Islet precursor cell (in vitro differentiated cells): ENCODE data around the gene MTMR2.

Experiments
- DNase-seq: peaks from one replicate; pipeline ENCODE4 v3.0.0-alpha.2; 2018

Gene MTMR2

DNA sequence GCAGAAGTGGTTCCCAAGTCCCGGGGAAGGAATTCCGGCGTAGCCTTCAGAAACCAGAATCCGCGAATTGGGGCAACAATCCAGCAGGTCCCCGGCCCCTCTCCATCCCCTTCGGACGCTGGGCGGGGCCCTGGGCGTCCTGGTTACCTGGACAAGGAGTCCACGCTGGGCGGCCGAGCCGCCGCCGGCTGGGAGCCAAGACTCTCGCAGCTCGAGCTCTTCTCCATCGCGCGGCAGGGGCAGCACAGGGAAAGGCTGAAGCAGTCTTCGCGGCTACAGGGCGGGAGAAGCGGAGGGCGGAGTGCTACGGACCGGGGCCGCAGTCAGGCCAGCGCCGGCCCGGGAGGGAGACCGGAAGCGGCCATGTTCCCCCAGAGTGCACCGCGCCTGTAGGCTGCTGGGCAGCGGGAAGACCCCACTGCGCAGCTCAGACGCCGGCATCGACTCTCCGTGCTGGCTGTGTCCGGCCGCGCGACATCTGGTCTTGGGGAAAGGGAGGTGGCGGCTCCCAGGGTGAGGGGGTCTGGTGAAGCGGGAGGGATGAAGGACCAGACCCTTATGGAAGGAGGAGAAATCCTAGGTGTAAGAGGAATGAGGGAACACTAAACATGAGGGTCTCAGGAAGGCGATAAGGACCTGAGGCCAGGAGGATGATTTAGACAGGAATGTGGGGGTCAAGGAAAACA lies at the start of gene MTMR2:
TSS of gene MTMR2 (minus strand) at position 380 of the 686 bp plus-strand sequence. CDS start at position 227, 153 bp downstream.
- peak; percentile 93 for DNase-seq

DNA sequence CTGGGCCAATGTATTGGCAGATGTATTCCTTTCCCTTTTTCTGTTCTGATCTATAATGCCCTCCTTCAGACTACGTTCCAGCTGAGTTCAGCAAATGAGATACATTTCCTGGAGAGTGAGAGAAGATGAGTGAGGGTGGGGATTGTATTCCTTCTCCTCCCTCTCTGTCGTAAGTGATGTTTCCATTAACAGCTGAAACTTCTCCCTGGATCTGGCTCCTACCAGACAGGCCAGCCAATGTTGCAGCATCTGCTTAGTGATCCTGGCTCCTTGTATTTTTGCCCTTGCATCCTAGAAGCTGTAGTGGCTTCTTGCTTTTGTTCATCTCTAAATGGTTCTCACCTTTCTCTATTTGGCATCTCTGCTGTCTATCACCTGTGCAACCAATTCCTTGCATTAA lies 48.2 kb upstream of the MTMR2 start:
- no peak for DNase-seq

DNA sequence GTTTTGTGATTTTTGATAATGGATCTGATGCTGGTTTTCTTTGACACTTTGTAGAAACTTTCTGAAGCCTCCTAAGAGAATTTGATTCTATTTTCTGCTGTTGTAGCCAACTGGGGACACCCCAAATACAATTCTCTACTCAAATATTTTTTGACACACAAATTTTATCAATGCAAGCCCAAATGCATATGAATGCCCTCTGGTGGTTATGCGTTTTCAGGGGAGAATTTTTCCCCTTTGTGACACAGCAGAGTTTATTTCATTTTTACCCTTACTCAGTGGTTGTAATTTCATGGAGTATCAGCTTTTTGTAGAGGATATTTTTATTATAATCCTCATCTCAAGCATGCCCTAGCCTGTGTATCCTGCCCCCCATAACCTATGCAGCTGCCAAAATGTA lies 44.7 kb upstream of the MTMR2 start:
- DNase-seq = no peak

DNA sequence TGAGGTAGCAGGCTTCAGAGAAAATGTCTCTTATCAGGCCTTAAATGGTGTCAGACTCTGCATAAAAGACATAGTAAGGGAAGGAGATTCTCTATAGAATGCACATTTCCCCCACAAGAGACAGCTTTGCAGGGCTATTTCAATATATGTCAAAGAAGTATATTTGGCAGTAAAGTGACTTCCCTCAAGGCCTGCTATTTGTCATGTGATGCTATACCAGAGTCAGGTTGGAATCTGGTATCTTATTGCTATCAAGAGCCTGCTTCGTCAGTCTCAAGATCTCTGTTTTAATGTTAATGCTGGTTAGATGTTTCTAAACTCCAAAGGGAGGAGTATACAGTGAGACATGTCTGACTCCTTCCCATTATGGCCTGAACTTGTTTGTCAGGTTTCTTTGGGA lies 40.4 kb upstream of the MTMR2 start:
- DNase-seq = no peak

DNA sequence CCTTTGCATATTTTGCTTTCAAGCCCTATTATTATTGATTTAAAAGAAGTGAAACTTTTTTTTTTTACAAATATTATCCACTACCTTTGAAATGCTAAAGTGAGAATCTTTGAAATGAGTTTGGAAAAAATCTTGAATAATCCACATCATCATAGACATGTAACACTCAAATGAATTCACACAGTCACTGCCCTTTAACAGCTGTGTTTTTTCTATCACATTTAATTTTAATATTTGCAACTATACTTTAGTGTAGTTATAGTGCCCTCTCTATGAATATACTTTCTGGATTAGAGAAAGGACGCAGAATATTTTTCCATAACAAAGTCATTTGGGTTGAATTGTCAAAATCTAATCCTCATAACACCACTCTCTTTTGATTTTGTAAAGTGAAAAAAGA lies 37.9 kb upstream of the MTMR2 start:
- DNase-seq = no peak

DNA sequence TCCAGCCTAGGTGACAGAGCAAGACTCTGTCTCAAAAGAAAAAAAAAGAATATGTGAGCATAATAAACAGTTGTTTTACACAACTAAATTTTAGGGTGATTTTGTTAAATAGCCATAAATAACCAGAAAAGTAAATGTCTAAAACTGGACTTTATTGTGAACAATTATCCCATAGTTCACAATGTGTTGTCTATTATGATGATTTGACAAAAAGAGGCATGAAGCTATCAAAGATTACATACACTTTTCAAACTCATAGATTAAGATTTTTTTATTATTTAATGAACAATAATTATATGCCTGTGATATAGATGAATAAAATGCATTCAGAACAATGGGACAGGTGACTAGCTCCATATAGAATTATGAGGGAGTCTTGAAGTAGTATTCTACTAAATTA lies 27.0 kb upstream of the MTMR2 start:
- no peak for DNase-seq

DNA sequence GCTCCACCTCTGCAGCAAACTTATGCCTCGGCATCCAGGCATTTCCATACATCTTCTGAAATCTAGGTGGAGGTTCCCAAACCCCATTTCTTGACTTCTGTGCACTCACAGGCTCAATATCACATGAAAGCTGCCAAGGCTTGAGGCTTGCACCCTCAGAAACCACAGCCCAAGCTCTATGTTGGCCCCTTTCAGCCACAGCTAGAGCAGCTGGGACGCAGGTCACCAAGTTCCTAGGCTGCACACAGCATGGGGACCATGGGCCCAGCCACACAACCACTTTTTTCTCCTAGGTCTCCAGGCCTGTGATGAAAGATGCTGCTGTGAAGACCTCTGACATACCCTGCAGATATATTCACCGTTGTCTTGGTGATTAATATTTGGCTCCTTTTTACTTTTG lies 24.7 kb upstream of the MTMR2 start:
- no peak for DNase-seq

DNA sequence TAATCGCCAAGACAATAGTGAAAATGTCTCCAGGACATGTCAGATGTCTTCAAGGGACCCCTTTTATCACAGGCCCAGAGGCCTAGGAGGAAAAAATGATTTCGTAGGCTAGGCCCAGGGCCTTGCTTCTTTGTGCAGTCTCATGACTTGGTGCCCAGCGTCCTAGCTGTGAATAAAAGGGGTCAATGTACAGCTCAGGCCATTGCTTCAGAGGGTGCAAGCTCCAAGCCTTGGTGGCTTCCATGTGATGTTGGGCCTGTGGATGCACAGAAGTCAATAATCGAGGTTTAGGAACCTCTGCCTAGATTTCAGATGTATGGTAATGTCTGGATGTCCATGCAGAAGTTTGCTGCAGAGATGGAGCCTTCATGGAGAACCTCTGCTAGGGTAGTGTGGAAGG lies 20.7 kb upstream of the MTMR2 start:
- no peak for DNase-seq

DNA sequence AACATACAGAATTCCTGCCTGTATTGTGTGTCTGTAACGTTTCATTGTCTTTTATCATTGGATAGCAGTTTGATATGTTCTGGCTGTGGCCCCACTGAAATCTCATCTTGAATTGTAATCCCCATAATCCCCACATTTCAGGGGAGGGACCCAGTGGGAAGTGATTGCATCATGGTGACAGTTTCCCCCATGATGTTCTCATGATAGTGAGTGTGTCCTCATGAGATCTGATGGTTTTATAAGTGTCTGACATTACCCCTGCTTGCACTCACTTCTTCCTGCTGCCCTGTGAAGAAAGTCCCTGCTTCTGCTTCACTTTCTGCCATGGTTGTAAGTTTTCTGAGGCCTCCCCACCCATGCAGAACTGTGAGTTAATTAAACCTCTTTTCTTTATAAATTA lies 19.6 kb upstream of the MTMR2 start:
- DNase-seq = no peak

DNA sequence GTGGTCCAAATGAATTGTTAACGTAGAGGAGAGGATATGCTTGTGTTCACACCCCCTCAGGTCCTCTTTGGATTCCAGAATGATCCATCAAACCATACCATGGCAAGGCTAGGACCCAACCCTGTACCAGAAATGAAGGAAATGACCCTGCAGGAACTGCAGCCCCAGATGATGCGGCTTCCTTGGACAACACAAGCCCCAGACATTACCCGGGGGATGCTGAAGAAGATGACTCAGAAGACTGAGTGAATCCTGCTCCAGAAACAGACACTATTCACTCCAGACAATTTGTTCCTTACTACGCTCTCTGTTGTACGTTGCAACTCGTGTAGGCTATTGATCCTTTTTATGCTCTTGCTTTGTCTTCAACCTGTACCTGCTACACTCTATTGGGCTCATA lies 15.2 kb upstream of the MTMR2 start:
- DNase-seq = no peak

DNA sequence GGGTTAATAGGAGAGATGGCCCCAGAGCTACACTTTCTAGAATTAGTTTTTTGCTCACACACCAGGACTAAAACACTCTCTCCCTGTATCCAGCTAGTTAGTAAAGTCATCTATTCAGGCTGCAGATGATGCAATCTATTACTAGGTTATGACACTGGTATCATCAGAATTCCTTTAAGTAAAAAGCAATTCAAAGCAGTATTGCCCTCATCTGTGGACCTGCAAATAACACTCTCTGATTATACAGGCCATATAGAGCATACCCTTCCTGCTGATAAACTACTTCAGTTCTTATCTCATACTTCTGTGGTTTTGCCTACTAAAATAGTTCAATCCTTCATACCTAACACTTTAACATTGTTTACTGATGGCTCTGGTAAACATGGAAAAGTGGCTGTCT lies 13.5 kb upstream of the MTMR2 start:
- no peak for DNase-seq

DNA sequence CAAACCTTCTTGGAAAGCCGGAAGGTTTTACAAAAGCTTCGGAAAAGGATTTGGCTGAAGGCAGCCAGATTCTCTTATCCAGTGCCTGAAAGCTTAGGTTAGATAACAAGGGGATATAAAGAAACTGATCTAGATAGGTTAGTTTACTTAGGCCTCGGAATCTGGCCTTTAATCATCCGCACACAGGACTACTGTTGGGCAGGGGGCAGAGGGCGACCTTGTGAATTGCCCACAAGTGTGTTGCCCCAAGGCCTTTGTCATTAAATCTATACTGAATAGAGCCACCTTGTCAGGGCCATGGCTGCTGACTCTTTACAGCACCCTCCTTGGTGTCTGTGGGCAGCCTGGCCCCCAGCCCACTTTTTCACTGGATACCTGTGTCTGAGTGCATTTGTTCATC lies 9.7 kb upstream of the MTMR2 start:
- DNase-seq = no peak

DNA sequence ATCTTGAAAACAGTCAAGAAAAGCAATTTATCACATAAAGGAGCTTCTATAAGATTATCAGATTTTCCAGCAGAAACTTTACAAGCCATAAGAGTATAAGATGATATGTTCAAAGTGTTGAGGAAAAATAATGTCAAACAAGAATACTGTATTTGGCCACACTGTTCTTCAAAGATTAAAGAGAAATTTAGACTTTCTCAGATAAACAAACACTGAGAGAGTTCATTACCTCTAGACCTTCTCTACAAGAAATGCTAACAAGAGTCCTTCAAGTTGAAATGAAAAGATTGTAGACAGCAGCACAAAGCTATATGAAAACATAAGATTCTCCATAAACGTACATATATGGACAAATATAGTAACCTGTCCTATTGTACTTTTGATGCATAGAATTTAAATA lies 8.0 kb upstream of the MTMR2 start:
- DNase-seq = no peak

DNA sequence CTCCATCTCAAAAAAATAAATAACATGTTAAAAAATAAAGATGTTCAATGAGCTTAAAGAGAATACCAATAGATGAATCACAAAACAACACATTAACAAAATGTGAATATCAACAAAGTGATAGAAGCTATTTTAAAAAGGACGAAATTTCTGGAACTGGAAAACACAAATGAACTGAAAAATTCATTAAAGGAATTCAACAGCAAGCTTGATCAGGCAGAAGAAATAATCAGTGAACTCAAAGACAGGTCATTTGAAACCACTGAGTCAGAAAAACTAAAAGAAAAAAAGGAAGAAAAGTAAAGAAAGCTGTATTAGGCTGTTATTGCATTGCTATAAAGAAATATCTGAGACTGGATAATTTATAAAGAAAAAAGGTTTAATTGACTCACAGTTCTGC lies 7.0 kb upstream of the MTMR2 start:
- DNase-seq = no peak

DNA sequence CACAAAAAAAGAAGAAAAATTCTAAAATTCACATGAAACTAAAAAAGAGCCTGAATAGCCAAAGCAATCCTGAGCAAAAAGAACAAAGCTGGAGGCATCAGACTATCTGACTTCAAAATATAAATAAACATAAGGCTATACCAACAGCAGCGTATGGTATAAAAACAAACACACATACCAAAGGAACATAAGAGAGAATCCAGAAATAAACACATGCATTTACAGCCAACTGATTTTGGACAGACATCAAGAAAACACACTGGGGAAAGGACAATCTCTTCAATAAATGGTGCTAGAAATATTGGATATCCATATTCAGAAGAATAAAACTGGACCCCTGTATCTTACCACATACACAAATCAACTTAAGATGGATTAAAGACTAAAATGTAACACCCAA lies 2.8 kb upstream of the MTMR2 start:
- no peak for DNase-seq

DNA sequence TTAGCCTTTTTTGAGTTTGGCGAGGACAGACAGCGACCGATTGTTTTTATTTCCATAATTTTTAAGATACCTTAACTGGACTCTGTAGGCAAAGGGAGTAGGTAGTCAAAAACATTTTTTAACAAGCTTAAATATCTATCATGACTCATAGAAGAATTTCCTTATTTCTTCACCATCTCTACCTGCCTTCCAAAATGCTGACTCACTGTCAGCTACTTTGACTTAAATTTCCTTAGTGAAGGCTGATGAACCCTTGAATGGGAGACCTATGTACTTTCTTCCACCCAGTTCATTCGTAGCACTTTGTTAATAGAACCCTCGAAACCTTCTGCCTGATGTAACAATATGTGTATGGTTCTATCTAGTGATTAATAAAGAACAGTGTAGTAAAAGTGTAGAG lies 1.1 kb upstream of the MTMR2 start:
- no peak for DNase-seq

DNA sequence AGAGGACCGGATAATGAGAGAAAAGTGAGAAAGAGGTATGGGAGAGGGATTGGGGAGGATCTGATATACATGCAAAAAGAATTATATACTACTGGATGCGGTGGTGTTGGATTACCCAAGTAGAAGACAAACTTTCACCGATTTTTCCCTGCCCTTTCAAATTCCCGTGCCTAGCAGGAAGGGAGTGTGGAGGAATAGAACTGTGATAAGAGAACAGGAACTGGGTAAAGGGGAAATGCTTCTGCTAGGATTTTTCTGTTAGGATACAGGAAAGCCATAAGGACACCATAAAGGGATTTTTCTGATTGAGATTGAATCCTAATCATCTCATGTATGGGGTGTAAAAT lies 480 bp upstream of the MTMR2 start:
- peak; percentile 55 for DNase-seq

DNA sequence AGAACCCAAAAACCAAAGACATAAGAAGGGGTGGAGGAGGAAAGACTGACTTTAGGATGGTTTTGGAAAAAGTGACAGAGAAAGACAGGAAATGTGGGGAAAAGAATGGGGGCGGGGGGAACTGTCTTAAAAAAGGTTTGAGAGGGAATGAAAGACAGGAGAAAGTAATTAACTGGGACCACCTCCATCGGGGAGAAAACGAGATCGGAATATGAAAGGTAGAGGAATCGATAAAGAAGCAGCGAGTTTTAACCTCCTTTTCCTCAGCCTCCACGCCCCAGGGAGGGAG lies 524 bp downstream of the MTMR2 start:
- DNase-seq = no peak

DNA sequence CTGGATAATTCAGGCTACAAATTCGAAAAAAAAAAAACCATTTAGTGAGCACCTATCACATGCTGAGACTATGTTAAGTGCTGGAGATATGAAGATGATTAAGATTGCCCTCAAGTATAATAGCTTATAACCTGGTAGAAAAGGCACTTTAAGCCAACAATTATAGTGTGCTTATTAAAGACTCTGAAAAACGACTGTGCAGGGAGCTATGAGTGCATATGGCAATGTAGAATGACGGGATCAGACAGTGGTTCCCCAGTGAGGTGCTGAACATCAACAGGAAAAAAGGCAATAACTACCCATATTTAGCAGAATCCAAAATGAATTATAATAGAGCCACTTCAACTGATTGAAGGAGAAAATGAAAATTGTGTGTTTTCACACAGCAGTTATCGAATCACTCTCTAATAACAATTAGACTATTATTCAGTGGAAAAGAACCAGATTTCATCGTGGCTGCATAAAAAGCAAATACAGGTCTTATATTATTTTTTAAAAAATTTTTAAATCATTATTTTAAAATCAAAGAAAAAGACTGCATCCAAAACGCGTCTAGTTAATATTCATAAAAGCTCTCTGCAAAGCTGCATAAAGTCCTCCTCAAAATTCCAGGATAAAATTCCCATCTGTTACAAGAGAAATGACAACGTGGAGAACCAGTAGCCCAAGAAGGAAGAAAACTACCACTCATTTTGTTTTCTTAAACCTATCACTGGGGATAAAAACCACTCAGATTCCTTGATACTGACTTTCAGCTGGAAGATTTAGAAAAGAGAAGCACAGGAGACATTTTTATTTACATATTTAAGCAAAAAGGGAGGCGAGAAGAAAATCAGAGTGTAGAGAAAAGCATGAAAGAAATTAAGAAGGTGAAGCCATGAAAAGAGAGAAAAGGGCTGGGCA lies 1.1 kb downstream of the MTMR2 start:
- DNase-seq = no peak

DNA sequence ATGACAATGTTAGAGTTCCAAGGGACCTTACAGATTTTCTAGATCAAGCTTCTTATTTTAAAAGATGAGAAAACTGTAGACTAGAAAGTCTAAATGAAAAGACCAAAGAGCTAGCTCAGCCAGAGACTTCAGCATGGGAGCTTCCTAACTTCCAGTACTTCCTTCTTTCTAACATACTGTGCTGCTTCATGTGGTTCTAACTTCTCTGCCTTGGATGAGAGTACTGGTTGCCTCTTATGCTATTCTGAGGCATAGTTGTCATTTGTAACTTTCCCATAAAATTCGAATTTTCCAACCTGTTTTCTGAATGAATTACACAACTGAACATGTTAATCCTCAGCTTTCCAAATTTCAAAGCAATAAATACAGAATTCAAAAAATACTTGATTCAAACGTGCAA lies 1.8 kb downstream of the MTMR2 start:
- no peak for DNase-seq

DNA sequence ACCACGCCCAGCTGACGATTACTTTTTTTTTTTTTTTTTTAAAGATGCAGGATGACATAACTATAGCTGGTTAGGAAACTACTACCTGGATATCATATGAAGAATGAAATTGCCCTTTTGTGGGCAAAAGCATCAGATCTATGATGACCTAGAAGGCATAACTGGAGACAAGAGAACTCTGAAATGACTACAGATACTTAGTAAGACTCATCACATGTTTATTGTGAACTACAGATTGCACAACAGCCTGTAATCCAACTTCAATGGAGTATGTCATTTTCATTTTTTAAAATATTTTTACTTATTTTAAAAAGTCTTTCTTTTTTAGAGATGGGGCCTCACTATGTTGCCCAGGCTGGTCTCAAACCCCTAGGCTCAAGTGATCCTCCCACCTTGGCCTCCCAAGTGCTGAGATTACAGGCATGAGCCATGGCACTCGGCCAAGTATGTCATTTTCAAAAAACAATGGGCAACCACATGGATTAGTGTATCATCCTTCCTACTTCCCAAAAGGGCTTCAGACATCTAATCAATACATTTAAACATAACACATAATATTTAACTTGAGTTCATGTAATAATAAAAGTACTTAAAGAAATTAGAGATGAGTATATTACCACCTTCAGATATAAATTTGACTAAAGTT lies 3.3 kb downstream of the MTMR2 start:
- no peak for DNase-seq

DNA sequence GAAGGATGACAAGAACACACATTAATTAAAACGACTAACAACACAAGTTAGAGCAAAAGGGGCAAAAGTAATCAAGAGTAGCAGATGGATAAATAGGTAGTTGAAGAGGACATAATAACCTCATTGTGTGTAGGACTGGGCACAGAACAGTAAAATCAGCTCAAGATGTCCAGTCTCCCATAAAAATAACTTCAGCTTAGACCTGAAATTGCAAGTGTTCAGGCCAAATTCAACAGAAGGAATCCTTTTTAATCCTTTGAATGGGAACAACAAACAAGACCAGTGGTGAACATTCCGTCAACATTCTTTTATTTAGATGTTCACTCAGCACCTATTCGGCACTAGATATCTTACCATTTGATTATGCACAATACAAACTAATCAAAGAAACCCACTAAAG lies 4.4 kb downstream of the MTMR2 start:
- DNase-seq = no peak

DNA sequence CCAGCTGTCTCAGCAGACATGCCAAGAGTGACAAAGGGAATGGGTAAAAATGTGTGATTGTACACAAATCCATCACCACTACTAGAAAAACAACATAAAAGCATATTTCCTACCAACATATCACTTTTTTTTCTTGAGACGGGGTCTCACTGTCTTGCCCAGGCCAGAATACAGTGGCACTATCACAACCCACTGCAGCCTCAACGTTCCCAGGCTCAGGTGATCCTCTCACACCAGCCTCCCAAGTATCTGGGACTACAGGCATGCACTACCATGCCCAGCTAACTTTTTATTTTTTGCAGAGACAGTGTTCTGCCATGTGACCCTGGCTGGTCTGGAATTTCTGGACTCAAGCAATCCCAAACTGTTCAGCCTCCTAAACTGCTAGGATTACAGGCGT lies 5.2 kb downstream of the MTMR2 start:
- no peak for DNase-seq

DNA sequence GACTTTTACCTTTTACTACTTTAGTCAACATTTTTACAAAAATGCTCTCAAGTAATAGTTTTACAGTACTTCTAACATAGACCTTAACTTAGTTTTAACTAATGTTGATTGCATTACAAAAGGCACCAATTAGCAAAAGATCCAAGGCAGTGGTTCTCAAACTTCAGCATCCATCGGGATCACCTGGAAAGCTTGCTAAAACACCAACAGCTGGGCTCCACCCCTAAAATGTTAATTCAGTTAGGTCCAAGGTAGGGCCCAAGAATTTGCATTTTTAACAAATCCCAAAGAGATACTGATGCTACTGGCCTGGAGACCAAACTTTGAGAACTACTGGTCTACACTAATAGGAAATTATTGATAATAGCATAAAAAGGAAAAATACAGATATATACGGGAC lies 5.9 kb downstream of the MTMR2 start:
- no peak for DNase-seq
